Panc1 (cell line): Measurements from ENCODE around the gene POU2F1. TPM values are rescaled to one million over a fixed set of nuclear protein-coding genes. Genes with fewer than 3 reads are reported as not detected.

Experiments
- ATAC-seq: fragments of 200-7000 bp; cut with Tn5 transposase; 2 replicates; pipeline ENCODE4 v1.9.1; 2020; ENCODE audit warnings: mild to moderate bottlenecking, moderate library complexity
- BruUV-seq: library from RNA; stranded (reverse); fragments of 400-500 nt; replicated peaks from 2 replicates; lab custom pipeline; 2021; lab: Mats Ljungman, UMichigan
- CTCF ChIA-PET: fragments of 300-600 bp; sonication (Branson Sonifier 250); formaldehyde crosslinking; loops from one replicate; lab custom pipeline; 2022; ENCODE audit warnings: antibody characterized with exemption; lab: Charles Lee
- POLR2A ChIA-PET: fragments of 300-600 bp; sonication (Branson Sonifier 250); formaldehyde crosslinking; loops from one replicate; lab custom pipeline; 2022; ENCODE audit warnings: antibody characterized with exemption; lab: Charles Lee
- DNase-seq: peaks from one replicate; pipeline ENCODE4 v3.0.0-alpha.2; 2010; ENCODE audit warnings: low read depth, low spot score
- H3K27ac ChIP-seq: 2 replicates; pipeline ENCODE4 v1.5.1; 2011; ENCODE audit warnings: mild to moderate bottlenecking, low read length, inconsistent platforms
- H3K27me3 ChIP-seq: fragments of 200-500 bp; sonication (Bioruptor generic); 2 replicates; pipeline ENCODE4 v1.6.0; 2014; ENCODE audit warnings: low read length, inconsistent platforms; ENCODE audit not compliant: control insufficient read depth, insufficient read depth
- H3K36me3 ChIP-seq: fragments of 200-500 bp; sonication (Bioruptor generic); 2 replicates; pipeline ENCODE4 v1.5.1; 2014; ENCODE audit warnings: inconsistent platforms, mild to moderate bottlenecking, low read length, moderate library complexity; ENCODE audit not compliant: control insufficient read depth, insufficient read depth
- H3K4me1 ChIP-seq: 2 replicates; pipeline ENCODE4 v1.5.1; 2011; ENCODE audit warnings: inconsistent platforms, mild to moderate bottlenecking, low read length, moderate library complexity; ENCODE audit not compliant: control insufficient read depth, insufficient read depth
- H3K4me3 ChIP-seq, 2 experiments: 2 replicates each; pipeline ENCODE4 v1.5.1; 2011 to 2012; ENCODE audit warnings: low read depth in 2 of 2, low read length in 2 of 2, mild to moderate bottlenecking in 2 of 2, inconsistent platforms in 1 of 2, moderate library complexity in 1 of 2
- H3K9me3 ChIP-seq: fragments of 200-500 bp; sonication (Bioruptor generic); 2 replicates; pipeline ENCODE4 v1.5.1; 2014; ENCODE audit warnings: low read depth, mild to moderate bottlenecking, inconsistent platforms, low read length, moderate library complexity; ENCODE audit not compliant: control insufficient read depth, insufficient read depth
- CTCF ChIP-seq: fragments of 450-650 bp; IDR thresholded peaks from 2 replicates; pipeline ENCODE4 v1.5.1; 2017; ENCODE audit warnings: mild to moderate bottlenecking
- POLR2AphosphoS5 ChIP-seq: IDR thresholded peaks from 2 replicates; pipeline ENCODE4 v1.6.1; 2012; ENCODE audit warnings: mild to moderate bottlenecking, low read depth, low read length, moderate library complexity
- SIN3A ChIP-seq: IDR thresholded peaks from 2 replicates; pipeline ENCODE4 v1.6.1; 2012; ENCODE audit warnings: low read depth, mild to moderate bottlenecking, low read length, moderate library complexity, borderline replicate concordance; ENCODE audit not compliant: insufficient read depth
- TCF7L2 ChIP-seq: IDR thresholded peaks from 2 replicates; pipeline ENCODE4 v1.6.1; 2011; ENCODE audit warnings: mild to moderate bottlenecking, low read depth, low read length, inconsistent platforms
- in situ Hi-C: cut with HindIII; loops from 2 replicates; pipeline ENCODE4 v1.10.0; 2016; ENCODE audit warnings: low sequenced_read_pairs, low pct_unique_long_range_greater_than_20kb
- intact Hi-C: fragments of 100-400 bp; cut with micrococcal nuclease; formaldehyde crosslinking; loops from one replicate; pipeline ENCODE4 v1.10.0; 2022; ENCODE audit not compliant: unreplicated experiment
- total RNA-seq: library from RNA; stranded (reverse); gene quantifications from one replicate; pipeline ENCODE4 v1.2.1, GENCODE V29; 2021; ENCODE audit not compliant: unreplicated experiment
- TF ChIP-seq, protein P1 (sequence below), 2 experiments: IDR thresholded peaks; 2 replicates each; pipeline ENCODE4 v1.6.1; 2011 to 2012; ENCODE audit warnings: low read depth in 2 of 2, control low read depth in 1 of 2, low read length in 1 of 2, mild to moderate bottlenecking in 1 of 2, moderate library complexity in 1 of 2; ENCODE audit not compliant: insufficient read depth in 1 of 2

The POU2F1 gene
- total RNA-seq, 1 experiment from 2014 or later: 17.1 TPM

- H3K4me1 ChIP-seq: no peaks in the 10 kb centered on the region
- no peak overlapping the region for H3K27ac ChIP-seq
- no peak overlapping the region for H3K4me3 ChIP-seq
- intact Hi-C loops: no loop called here
- H3K27me3 ChIP-seq: no peaks in the 10 kb centered on the region
- ATAC-seq: no peak
- TF ChIP-seq SIN3A: no peak
- no peak for TF ChIP-seq CTCF
- TF ChIP-seq, protein P1, sequence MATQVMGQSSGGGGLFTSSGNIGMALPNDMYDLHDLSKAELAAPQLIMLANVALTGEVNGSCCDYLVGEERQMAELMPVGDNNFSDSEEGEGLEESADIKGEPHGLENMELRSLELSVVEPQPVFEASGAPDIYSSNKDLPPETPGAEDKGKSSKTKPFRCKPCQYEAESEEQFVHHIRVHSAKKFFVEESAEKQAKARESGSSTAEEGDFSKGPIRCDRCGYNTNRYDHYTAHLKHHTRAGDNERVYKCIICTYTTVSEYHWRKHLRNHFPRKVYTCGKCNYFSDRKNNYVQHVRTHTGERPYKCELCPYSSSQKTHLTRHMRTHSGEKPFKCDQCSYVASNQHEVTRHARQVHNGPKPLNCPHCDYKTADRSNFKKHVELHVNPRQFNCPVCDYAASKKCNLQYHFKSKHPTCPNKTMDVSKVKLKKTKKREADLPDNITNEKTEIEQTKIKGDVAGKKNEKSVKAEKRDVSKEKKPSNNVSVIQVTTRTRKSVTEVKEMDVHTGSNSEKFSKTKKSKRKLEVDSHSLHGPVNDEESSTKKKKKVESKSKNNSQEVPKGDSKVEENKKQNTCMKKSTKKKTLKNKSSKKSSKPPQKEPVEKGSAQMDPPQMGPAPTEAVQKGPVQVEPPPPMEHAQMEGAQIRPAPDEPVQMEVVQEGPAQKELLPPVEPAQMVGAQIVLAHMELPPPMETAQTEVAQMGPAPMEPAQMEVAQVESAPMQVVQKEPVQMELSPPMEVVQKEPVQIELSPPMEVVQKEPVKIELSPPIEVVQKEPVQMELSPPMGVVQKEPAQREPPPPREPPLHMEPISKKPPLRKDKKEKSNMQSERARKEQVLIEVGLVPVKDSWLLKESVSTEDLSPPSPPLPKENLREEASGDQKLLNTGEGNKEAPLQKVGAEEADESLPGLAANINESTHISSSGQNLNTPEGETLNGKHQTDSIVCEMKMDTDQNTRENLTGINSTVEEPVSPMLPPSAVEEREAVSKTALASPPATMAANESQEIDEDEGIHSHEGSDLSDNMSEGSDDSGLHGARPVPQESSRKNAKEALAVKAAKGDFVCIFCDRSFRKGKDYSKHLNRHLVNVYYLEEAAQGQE (IDR thresholded peaks at IDR 0.05; ENCODE audit: insufficient read depth in 1 of 2, low read depth in 2 of 2, low read length in 1 of 2): no peak
- no peak for TF ChIP-seq POLR2AphosphoS5
- no peak for TF ChIP-seq TCF7L2
- in situ Hi-C loops: no loop called here
- DNase-seq: no peak
- no TSS peak for BruUV-seq
- no peaks in the 10 kb centered on the region for H3K9me3 ChIP-seq
- ChIA-PET POLR2A (no interaction called here), CTCF (interaction anchor here (0.7 kb wide), 1 partner anchor 20 kb away, joined by 4 read pairs; no protein-coding TSS in a partner anchor)
- no peaks in the 10 kb centered on the region for H3K36me3 ChIP-seq
Observed at GRCh38 chr1:167200272-167200671, 20.4 kb upstream of the POU2F1 start.

GRCh38 chr1:167200749-167201148, 19.9 kb upstream of the POU2F1 start:
- Histone ChIP-seq H3K4me1 (no peaks in the 10 kb centered on the region), H3K9me3 (no peaks in the 10 kb centered on the region), H3K36me3 (no peaks in the 10 kb centered on the region), H3K27me3 (no peaks in the 10 kb centered on the region), H3K4me3 (no peak overlapping the region), H3K27ac (no peak overlapping the region)
- ChIA-PET CTCF (interaction anchor here (0.7 to 0.8 kb wide), 2 partner anchors 13 to 19 kb away, joined by 4 to 8 read pairs; no protein-coding TSS in a partner anchor), POLR2A (no interaction called here)
- no peak for ATAC-seq
- TF ChIP-seq SIN3A: no peak
- no peak for TF ChIP-seq TCF7L2
- TF ChIP-seq CTCF: no peak
- TF ChIP-seq POLR2AphosphoS5: no peak
- TF ChIP-seq, protein P1 (IDR thresholded peaks at IDR 0.05; ENCODE audit: insufficient read depth in 1 of 2, low read depth in 2 of 2, low read length in 1 of 2): no peak
- BruUV-seq: no TSS peak
- intact Hi-C loops: no loop called here
- DNase-seq: no peak
- in situ Hi-C loops: no loop called here
